Mucosa of descending colon (tissue), 3 donors: ENCODE results near the gene GABRE. TPM values are rescaled to one million over a fixed set of nuclear protein-coding genes. Genes with fewer than 3 reads are reported as not detected.

ENCODE experiments used
- ATAC-seq: fragments of 200-7000 bp; cut with Tn5 transposase; one replicate; pipeline ENCODE4 v1.9.1; 2020; ENCODE audit warnings: mild to moderate bottlenecking, moderate library complexity
- DNase-seq, 3 donors: peaks; one replicate each; pipeline ENCODE4 v3.0.0-alpha.2; 2020
- H3K36me3 ChIP-seq: fragments of 200-600 bp; one replicate; pipeline ENCODE4 v1.8.0; 2021; ENCODE audit warnings: low read depth, mild to moderate bottlenecking
- H3K4me1 ChIP-seq: fragments of 200-600 bp; one replicate; pipeline ENCODE4 v1.8.0; 2021; ENCODE audit warnings: low read depth, mild to moderate bottlenecking
- H3K4me3 ChIP-seq: fragments of 200-600 bp; one replicate; pipeline ENCODE4 v1.8.0; 2021; ENCODE audit warnings: mild to moderate bottlenecking
- H3K9me3 ChIP-seq: fragments of 200-600 bp; one replicate; pipeline ENCODE4 v1.8.0; 2021; ENCODE audit warnings: mild to moderate bottlenecking
- CTCF ChIP-seq: fragments of 200-600 bp; IDR thresholded peaks from one replicate; pipeline ENCODE4 v1.8.0; 2022; ENCODE audit warnings: antibody characterized with exemption, mild to moderate bottlenecking
- intact Hi-C, 2 donors: fragments of 100-400 bp; cut with DNase I in 1 of 2; cut with micrococcal nuclease in 1 of 2; formaldehyde crosslinking; loops; one replicate each; pipeline versions ENCODE4 v1.11.0 to v1.11.1; 2022; cut with DNase I, micrococcal nuclease
- total RNA-seq, 3 donors: library from RNA; stranded (reverse); fragmentation: NEBNext Ultra II Directional in 2 of 3; extraction: Animal tissue kit (Norgen Biotek cat#: 25700) in 2 of 3; gene quantifications; one replicate each; pipeline versions ENCODE4 v1.2.1 to v1.2.4, GENCODE V29; 2021 to 2023
- donor health status: DM: no; HTN: no; CAD: no; lungs with moderate emphysema.
- donor health status: DM: no; HTN: no; CAD: no.
- donor health status: DM: no; HTN: yes; CAD: no.

The GABRE gene
- total RNA-seq, 3 donors from 2014 or later: 21.3 to 25.7 (median 22.1) TPM

- ATAC-seq (no peak), DNase-seq (no peak)
- Histone ChIP-seq H3K9me3 (no peaks in the 10 kb centered on the region), H3K4me3 (no peak overlapping the region), H3K36me3 (no peaks in the 10 kb centered on the region), H3K4me1 (no peaks in the 10 kb centered on the region)
- intact Hi-C loops: no loop called here
- no peak for TF ChIP-seq CTCF
These were observed 4.4 kb downstream of the GABRE start for GRCh38 chrX:151970027-151970426.

GRCh38 chrX:151966236-151966635 is 8.2 kb downstream of the GABRE start:
- ATAC-seq: no peak
- intact Hi-C loops: no loop called here
- TF ChIP-seq CTCF: no peak

GRCh38 chrX:151962034-151962433 is 12.4 kb downstream of the GABRE start:
- Histone ChIP-seq H3K36me3 (no peaks in the 10 kb centered on the region), H3K4me3 (no peak overlapping the region), H3K9me3 (no peaks in the 10 kb centered on the region), H3K4me1 (no peaks in the 10 kb centered on the region)
- DNase-seq: no peak
- intact Hi-C loops: no loop called here
- TF ChIP-seq CTCF: no peak
- no peak for ATAC-seq

More at GRCh38 chrX:151966236-151966635, 8.2 kb downstream of the GABRE start:
- Histone ChIP-seq H3K4me1 (no peaks in the 10 kb centered on the region), H3K36me3 (no peaks in the 10 kb centered on the region), H3K9me3 (no peaks in the 10 kb centered on the region), H3K4me3 (no peak overlapping the region)
- no peak for DNase-seq

GRCh38 chrX:151958101-151958500 is 16.4 kb downstream of the GABRE start:
- intact Hi-C loops: no loop called here
- no peak overlapping the region for H3K4me3 ChIP-seq
- no peak for ATAC-seq

GRCh38 chrX:151954730-151955129 is 19.7 kb downstream of the GABRE start:
- no peak for DNase-seq
- Histone ChIP-seq H3K4me1 (no peaks in the 10 kb centered on the region), H3K36me3 (no peaks in the 10 kb centered on the region), H3K4me3 (no peak overlapping the region), H3K9me3 (no peaks in the 10 kb centered on the region)
- intact Hi-C loops: no loop called here
- TF ChIP-seq CTCF: no peak
- ATAC-seq: no peak

More at GRCh38 chrX:151958101-151958500, 16.4 kb downstream of the GABRE start:
- H3K36me3 ChIP-seq: no peaks in the 10 kb centered on the region
- no peaks in the 10 kb centered on the region for H3K9me3 ChIP-seq
- TF ChIP-seq CTCF: no peak
- no peaks in the 10 kb centered on the region for H3K4me1 ChIP-seq
- no peak for DNase-seq

GRCh38 chrX:151938172-151938571 is 36.3 kb downstream of the GABRE start:
- no peak for DNase-seq
- intact Hi-C loops: no loop called here
- H3K36me3 ChIP-seq: no peaks in the 10 kb centered on the region
- H3K4me3 ChIP-seq: no peak overlapping the region
- TF ChIP-seq CTCF: no peak
- H3K9me3 ChIP-seq: no peaks in the 10 kb centered on the region
- ATAC-seq: no peak
- H3K4me1 ChIP-seq: no peaks in the 10 kb centered on the region
